Fibroblast of lung (primary cell): Measurements from ENCODE around the gene UGT1A7. TPM values are rescaled to one million over a fixed set of nuclear protein-coding genes. Genes with fewer than 3 reads are reported as not detected.

ENCODE experiments used
- DNase-seq, 2 donors: peaks; one replicate each; pipeline versions ENCODE4 v3.0.0 to v3.0.0-alpha.2; 2010; ENCODE audit warnings: low read depth in 2 of 2
- H2AFZ ChIP-seq: 2 replicates; pipeline ENCODE4 v1.5.1; 2012; ENCODE audit warnings: low read length, control low read depth, inconsistent platforms
- H3K27ac ChIP-seq: 2 replicates; pipeline ENCODE4 v1.5.1; 2011; ENCODE audit warnings: low read length, control low read depth; ENCODE audit not compliant: insufficient read depth
- H3K27me3 ChIP-seq: 2 replicates; pipeline ENCODE4 v1.5.1; 2011; ENCODE audit warnings: mild to moderate bottlenecking, low read length; ENCODE audit not compliant: control insufficient read depth, insufficient read depth
- H3K36me3 ChIP-seq: 2 replicates; pipeline ENCODE4 v1.5.1; 2011; ENCODE audit warnings: low read length; ENCODE audit not compliant: control insufficient read depth, insufficient read depth
- H3K4me1 ChIP-seq: 2 replicates; pipeline ENCODE4 v1.5.1; 2011; ENCODE audit warnings: low read length; ENCODE audit not compliant: control insufficient read depth, insufficient read depth; ENCODE audit errors: extremely low read depth
- H3K4me2 ChIP-seq: 2 replicates; pipeline ENCODE4 v1.5.1; 2011; ENCODE audit warnings: low read length, control low read depth; ENCODE audit not compliant: insufficient read depth; ENCODE audit errors: extremely low read depth
- H3K4me3 ChIP-seq, 4 experiments: fragments of 200-600 bp in 1 of 4; sonication (generic) in 1 of 4; replicated peaks in 1 of 4; 2 replicates each; pipeline ENCODE4 v1.5.1; 2011 to 2016; ENCODE audit warnings: low read length in 4 of 4, low read depth in 3 of 4, mild to moderate bottlenecking in 3 of 4, control low read depth in 2 of 4, inconsistent platforms in 1 of 4, mixed read lengths in 1 of 4; ENCODE audit not compliant: insufficient read depth in 1 of 4; ENCODE audit errors: control extremely low read depth in 1 of 4
- H3K79me2 ChIP-seq: 2 replicates; pipeline ENCODE4 v1.5.1; 2012; ENCODE audit warnings: mild to moderate bottlenecking, low read length, inconsistent platforms; ENCODE audit not compliant: control insufficient read depth, insufficient read depth
- H3K9ac ChIP-seq: 2 replicates; pipeline ENCODE4 v1.5.1; 2011; ENCODE audit warnings: mild to moderate bottlenecking, low read length, control low read depth; ENCODE audit not compliant: insufficient read depth
- H3K9me3 ChIP-seq: 2 replicates; pipeline ENCODE4 v1.5.1; 2012; ENCODE audit warnings: low read depth, low read length; ENCODE audit not compliant: control insufficient read depth, insufficient read depth
- H4K20me1 ChIP-seq: 2 replicates; pipeline ENCODE4 v1.5.1; 2011; ENCODE audit warnings: low read length; ENCODE audit not compliant: control insufficient read depth, insufficient read depth; ENCODE audit errors: extremely low read depth
- EZH2 ChIP-seq: IDR thresholded peaks from 2 replicates; pipeline ENCODE4 v1.5.1; 2012; ENCODE audit warnings: low read length, control low read depth, mild to moderate bottlenecking; ENCODE audit errors: missing control alignments
- polyA plus RNA-seq, 2 donors: library from polyadenylated mRNA; depleted of rRNA in 1 of 2; stranded (reverse) in 1 of 2; unstranded in 1 of 2; fragments of >200 nt; gene quantifications; 2 replicates each; pipeline ENCODE4 v1.2.1, GENCODE V29; 2011 to 2012; ENCODE audit warnings: missing spikeins in 1 of 2
- total RNA-seq: library from RNA; depleted of rRNA; stranded (reverse); fragments of >200 nt; gene quantifications from 2 replicates; pipeline ENCODE4 v1.2.1, GENCODE V29; 2014
- TF ChIP-seq, protein P1 (sequence below), 2 donors: IDR thresholded peaks in 1 of 2; conservative IDR thresholded peaks in 1 of 2; 1 replicate in 1 of 2; 2 replicates in 1 of 2; pipeline ENCODE4 v1.5.1; 2011 to 2012; ENCODE audit warnings: low read length in 2 of 2, control low read depth in 1 of 2, inconsistent platforms in 1 of 2, low read depth in 1 of 2, mild to moderate bottlenecking in 1 of 2

The UGT1A7 gene
- total and polyA plus RNA-seq, 2 donors (not counting 1 experiment from before 2014, with no cell fraction given) = not detected

DNA sequence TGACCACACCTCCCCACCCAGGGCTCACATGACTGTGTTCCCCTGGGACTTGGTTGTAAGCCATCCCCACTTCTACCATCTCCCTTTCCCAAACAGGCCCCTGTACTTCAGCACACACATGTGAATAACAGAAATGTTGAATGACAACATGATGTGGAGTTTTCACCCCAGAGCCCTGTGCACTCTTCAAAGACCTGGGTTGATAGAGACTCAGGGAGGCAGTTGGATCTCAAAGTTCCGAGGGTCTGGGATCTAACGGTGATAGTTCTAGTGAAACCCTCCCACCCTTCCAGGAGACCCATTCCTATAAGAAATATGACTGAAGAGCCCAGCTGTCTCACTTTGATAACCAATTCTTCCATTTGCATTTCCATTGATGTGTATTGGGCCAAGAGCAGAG is 96.3 kb downstream of the UGT1A7 start, which contains the start of gene MROH2A:
MROH2A (plus strand) TSS at position 301 of the 400 bp plus-strand sequence. CDS start 1,029 bp downstream, outside the sequence.
- Histone ChIP-seq H3K79me2 (no peaks in the 10 kb centered on the region), H3K27me3 (no peaks in the 10 kb centered on the region), H3K36me3 (no peaks in the 10 kb centered on the region), H3K4me2 (no peak within 1 kb of the TSS), H3K9me3 (no peaks in the 10 kb centered on the region), H3K27ac (no peak within 1 kb of the TSS), H3K4me1 (no peaks in the 10 kb centered on the region), H2AFZ (no peak within 1 kb of the TSS), H3K9ac (no peak within 1 kb of the TSS), H3K4me3 (no peak within 1 kb of the TSS), H4K20me1 (no peaks in the 10 kb centered on the region)
- no peak for TF ChIP-seq EZH2
- TF ChIP-seq, protein P1, sequence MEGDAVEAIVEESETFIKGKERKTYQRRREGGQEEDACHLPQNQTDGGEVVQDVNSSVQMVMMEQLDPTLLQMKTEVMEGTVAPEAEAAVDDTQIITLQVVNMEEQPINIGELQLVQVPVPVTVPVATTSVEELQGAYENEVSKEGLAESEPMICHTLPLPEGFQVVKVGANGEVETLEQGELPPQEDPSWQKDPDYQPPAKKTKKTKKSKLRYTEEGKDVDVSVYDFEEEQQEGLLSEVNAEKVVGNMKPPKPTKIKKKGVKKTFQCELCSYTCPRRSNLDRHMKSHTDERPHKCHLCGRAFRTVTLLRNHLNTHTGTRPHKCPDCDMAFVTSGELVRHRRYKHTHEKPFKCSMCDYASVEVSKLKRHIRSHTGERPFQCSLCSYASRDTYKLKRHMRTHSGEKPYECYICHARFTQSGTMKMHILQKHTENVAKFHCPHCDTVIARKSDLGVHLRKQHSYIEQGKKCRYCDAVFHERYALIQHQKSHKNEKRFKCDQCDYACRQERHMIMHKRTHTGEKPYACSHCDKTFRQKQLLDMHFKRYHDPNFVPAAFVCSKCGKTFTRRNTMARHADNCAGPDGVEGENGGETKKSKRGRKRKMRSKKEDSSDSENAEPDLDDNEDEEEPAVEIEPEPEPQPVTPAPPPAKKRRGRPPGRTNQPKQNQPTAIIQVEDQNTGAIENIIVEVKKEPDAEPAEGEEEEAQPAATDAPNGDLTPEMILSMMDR (conservative IDR thresholded peaks at IDR 0.05 in 1 of 2, IDR thresholded peaks at IDR 0.05 in 1 of 2; ENCODE audit: low read depth in 1 of 2, low read length in 2 of 2) = no peak
- no peak for DNase-seq

GRCh38 chr2:233779722-233780121 is 98.0 kb downstream of the UGT1A7 start:
- TF ChIP-seq, protein P1 (conservative IDR thresholded peaks at IDR 0.05 in 1 of 2, IDR thresholded peaks at IDR 0.05 in 1 of 2; ENCODE audit: low read depth in 1 of 2, low read length in 2 of 2) = no peak
- no peak for TF ChIP-seq EZH2

GRCh38 chr2:233780771-233781170 is 99.1 kb downstream of the UGT1A7 start:
- H3K4me2 ChIP-seq = no peak overlapping the region
- H4K20me1 ChIP-seq = no peaks in the 10 kb centered on the region
- H3K79me2 ChIP-seq = no peaks in the 10 kb centered on the region
- no peaks in the 10 kb centered on the region for H3K9me3 ChIP-seq
- H3K36me3 ChIP-seq = no peaks in the 10 kb centered on the region
- no peaks in the 10 kb centered on the region for H3K4me1 ChIP-seq
- no peak for DNase-seq
- TF ChIP-seq EZH2 = no peak
- TF ChIP-seq, protein P1 (conservative IDR thresholded peaks at IDR 0.05 in 1 of 2, IDR thresholded peaks at IDR 0.05 in 1 of 2; ENCODE audit: low read depth in 1 of 2, low read length in 2 of 2) = no peak
- no peak overlapping the region for H2AFZ ChIP-seq
- no peak overlapping the region for H3K4me3 ChIP-seq
- H3K9ac ChIP-seq = no peak overlapping the region
- no peak overlapping the region for H3K27ac ChIP-seq
- H3K27me3 ChIP-seq = no peaks in the 10 kb centered on the region

More at GRCh38 chr2:233779722-233780121, 98.0 kb downstream of the UGT1A7 start:
- DNase-seq = no peak
- H3K4me3 ChIP-seq = no peak overlapping the region
- H3K27me3 ChIP-seq = no peaks in the 10 kb centered on the region
- H2AFZ ChIP-seq = no peak overlapping the region
- H3K9me3 ChIP-seq = no peaks in the 10 kb centered on the region
- no peak overlapping the region for H3K4me2 ChIP-seq
- no peak overlapping the region for H3K9ac ChIP-seq
- H4K20me1 ChIP-seq = no peaks in the 10 kb centered on the region
- H3K36me3 ChIP-seq = no peaks in the 10 kb centered on the region
- H3K27ac ChIP-seq = no peak overlapping the region
- no peaks in the 10 kb centered on the region for H3K4me1 ChIP-seq
- no peaks in the 10 kb centered on the region for H3K79me2 ChIP-seq
